NB4 (cell line): ENCODE data around the gene CSF2.
"Not testable (repeated sequence)": the region's sequence is repeated elsewhere in the genome, so short reads cannot be mapped to it uniquely, and the experiment has no call there.

Experiments
- CTCF ChIP-seq: IDR thresholded peaks from one replicate; pipeline ENCODE4 v1.5.1; 2012; ENCODE audit warnings: low read depth, low read length
- MYC ChIP-seq: IDR thresholded peaks from 2 replicates; pipeline ENCODE4 v1.6.1; 2011; ENCODE audit warnings: low read depth, low read length
- POLR2A ChIP-seq: IDR thresholded peaks from 2 replicates; pipeline ENCODE4 v1.6.1; 2011; ENCODE audit warnings: mild to moderate bottlenecking; ENCODE audit not compliant: insufficient read length; ENCODE audit errors: extremely low read depth

DNA sequence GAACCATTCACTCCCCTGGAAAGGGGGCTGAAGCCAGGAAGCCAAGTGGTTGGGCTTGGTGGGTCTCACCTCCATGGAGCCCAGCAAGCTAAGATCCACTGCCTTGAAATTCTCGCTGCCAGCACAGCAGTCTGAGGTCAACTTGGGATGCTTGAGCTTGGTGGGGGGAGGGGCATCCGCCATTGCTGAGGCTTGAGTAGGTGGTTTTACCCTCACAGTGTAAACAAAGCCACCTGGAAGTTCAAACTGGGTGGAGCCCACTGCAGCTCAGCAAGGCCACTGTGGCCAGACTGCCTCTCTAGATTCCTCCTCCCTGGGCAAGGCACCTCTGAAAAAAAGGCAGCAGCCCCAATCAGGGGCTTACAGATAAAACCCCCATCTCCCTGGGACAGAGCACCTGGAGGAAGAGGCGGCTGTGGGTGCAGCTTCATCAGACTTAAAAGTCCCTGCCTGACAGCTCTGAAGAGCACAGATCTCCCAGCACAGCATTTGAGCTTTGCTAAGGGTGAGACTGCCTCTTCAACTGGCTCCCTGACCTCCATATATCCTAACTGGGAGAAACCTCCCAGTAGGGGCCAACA, 43.4 kb downstream of the CSF2 start:
- TF ChIP-seq MYC, CTCF, POLR2A: not testable (repeated sequence)
